Mucosa of descending colon (tissue), 3 donors: ENCODE data around the gene PACSIN1. TPM values are rescaled to one million over a fixed set of nuclear protein-coding genes. Genes with fewer than 3 reads are reported as not detected.

Source experiments
- ATAC-seq: fragments of 200-7000 bp; cut with Tn5 transposase; one replicate; pipeline ENCODE4 v1.9.1; 2020; ENCODE audit warnings: mild to moderate bottlenecking, moderate library complexity
- DNase-seq, 3 donors: peaks; one replicate each; pipeline ENCODE4 v3.0.0-alpha.2; 2020
- H3K36me3 ChIP-seq: fragments of 200-600 bp; one replicate; pipeline ENCODE4 v1.8.0; 2021; ENCODE audit warnings: low read depth, mild to moderate bottlenecking
- H3K4me1 ChIP-seq: fragments of 200-600 bp; one replicate; pipeline ENCODE4 v1.8.0; 2021; ENCODE audit warnings: low read depth, mild to moderate bottlenecking
- H3K4me3 ChIP-seq: fragments of 200-600 bp; one replicate; pipeline ENCODE4 v1.8.0; 2021; ENCODE audit warnings: mild to moderate bottlenecking
- H3K9me3 ChIP-seq: fragments of 200-600 bp; one replicate; pipeline ENCODE4 v1.8.0; 2021; ENCODE audit warnings: mild to moderate bottlenecking
- CTCF ChIP-seq: fragments of 200-600 bp; IDR thresholded peaks from one replicate; pipeline ENCODE4 v1.8.0; 2022; ENCODE audit warnings: antibody characterized with exemption, mild to moderate bottlenecking
- intact Hi-C, 2 donors: fragments of 100-400 bp; cut with DNase I in 1 of 2; cut with micrococcal nuclease in 1 of 2; formaldehyde crosslinking; loops; one replicate each; pipeline versions ENCODE4 v1.11.0 to v1.11.1; 2022; cut with DNase I, micrococcal nuclease
- total RNA-seq, 3 donors: library from RNA; stranded (reverse); fragmentation: NEBNext Ultra II Directional in 2 of 3; extraction: Animal tissue kit (Norgen Biotek cat#: 25700) in 2 of 3; gene quantifications; one replicate each; pipeline versions ENCODE4 v1.2.1 to v1.2.4, GENCODE V29; 2021 to 2023
- donor health status: DM: no; HTN: no; CAD: no; lungs with moderate emphysema.
- donor health status: DM: no; HTN: no; CAD: no.
- donor health status: DM: no; HTN: yes; CAD: no.

PACSIN1 gene
- total RNA-seq, 3 donors from 2014 or later = 0.41 to 1.9 (median 0.67) TPM

DNA sequence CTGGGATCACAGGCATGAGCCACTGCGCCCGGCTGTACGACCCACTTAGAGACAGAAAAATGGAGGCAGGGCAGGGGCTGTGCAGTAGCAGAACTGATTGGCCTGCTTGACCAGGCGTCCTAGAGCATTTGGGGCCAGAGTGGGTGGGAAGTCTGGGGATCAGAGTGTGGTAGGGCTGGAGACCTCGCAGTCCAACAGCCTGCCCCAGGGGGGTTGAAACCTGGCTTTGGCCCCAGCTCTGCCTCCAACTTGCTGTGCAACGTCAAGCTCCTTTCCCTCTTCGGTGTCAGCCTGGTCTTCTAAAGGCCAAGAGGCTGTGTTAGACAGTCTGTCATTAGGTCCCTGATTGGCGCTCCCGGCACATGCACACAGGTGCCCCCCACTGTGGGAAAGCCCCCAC is 105.5 kb downstream of the PACSIN1 start:
- no peak overlapping the region for H3K4me3 ChIP-seq
- H3K36me3 ChIP-seq = no peaks in the 10 kb centered on the region
- H3K4me1 ChIP-seq = peaks cover 8% of the 10 kb centered on the region
- H3K9me3 ChIP-seq = no peaks in the 10 kb centered on the region
- DNase-seq (no peak), ATAC-seq (no peak)
- intact Hi-C loops = no loop called here
- no peak for TF ChIP-seq CTCF

GRCh38 chr6:34572021-34572420 is 106.1 kb downstream of the PACSIN1 start:
- intact Hi-C loops = no loop called here

GRCh38 chr6:34572585-34572984 is 106.7 kb downstream of the PACSIN1 start:
- Histone ChIP-seq H3K4me3 (no peak overlapping the region), H3K9me3 (no peaks in the 10 kb centered on the region), H3K4me1 (peaks cover 8% of the 10 kb centered on the region), H3K36me3 (no peaks in the 10 kb centered on the region)
- intact Hi-C loops = no loop called here
- ATAC-seq (no peak), DNase-seq (no peak)
- no peak for TF ChIP-seq CTCF

More at GRCh38 chr6:34572021-34572420, 106.1 kb downstream of the PACSIN1 start:
- no peaks in the 10 kb centered on the region for H3K36me3 ChIP-seq
- DNase-seq (no peak), ATAC-seq (no peak)
- peaks cover 8% of the 10 kb centered on the region for H3K4me1 ChIP-seq
- TF ChIP-seq CTCF = no peak
- H3K4me3 ChIP-seq = no peak overlapping the region
- H3K9me3 ChIP-seq = no peaks in the 10 kb centered on the region

GRCh38 chr6:34573567-34574183 is 107.8 kb downstream of the PACSIN1 start:
- DNase-seq (peak in 2 of 3 donors; percentile 38 to 56), ATAC-seq (peak; percentile 64)
- Histone ChIP-seq H3K36me3 (no peaks in the 10 kb centered on the region), H3K4me1 (peaks cover 8% of the 10 kb centered on the region), H3K9me3 (no peaks in the 10 kb centered on the region), H3K4me3 (no peak overlapping the region)
- intact Hi-C loops = no loop called here
- no peak for TF ChIP-seq CTCF

DNA sequence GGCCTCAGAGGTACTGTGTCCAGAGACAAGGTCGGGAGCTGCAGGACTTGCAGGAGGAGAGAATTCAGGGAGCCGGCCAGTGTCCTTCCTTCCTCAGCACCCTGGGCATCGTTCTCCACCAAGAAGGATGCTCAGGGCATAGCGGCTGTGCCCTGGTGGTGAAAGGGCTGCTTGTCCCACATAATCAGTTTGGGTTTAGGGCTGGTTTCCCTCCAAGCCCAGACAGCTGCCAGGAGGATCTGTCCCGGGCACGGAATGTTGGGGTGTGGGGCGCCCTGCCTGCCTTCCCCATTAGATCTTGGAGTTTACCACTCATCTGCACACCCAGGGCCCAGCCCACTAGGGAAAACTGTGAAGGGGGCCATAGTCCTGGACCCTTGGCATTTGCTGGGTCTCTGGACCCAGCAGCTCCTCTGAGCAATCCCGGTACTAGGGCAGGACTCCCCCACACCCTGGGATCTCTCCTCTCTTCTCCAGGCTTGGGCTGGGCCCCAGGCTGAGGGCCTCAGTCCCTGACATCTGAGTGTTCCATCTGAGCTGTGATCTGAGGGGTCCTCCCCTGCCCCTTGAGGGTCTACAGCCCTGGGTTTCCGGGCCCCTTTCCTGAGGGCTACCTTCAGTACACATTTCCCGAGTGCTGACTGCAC is 108.9 kb downstream of the PACSIN1 start:
- intact Hi-C loops = no loop called here
- no peaks in the 10 kb centered on the region for H3K36me3 ChIP-seq
- ATAC-seq = no peak
- no peaks in the 10 kb centered on the region for H3K9me3 ChIP-seq
- peaks cover 8% of the 10 kb centered on the region for H3K4me1 ChIP-seq
- TF ChIP-seq CTCF = no peak
- H3K4me3 ChIP-seq = no peak overlapping the region
- peak in 1 of 3 donors; percentile 16 for DNase-seq
